ENCODE results near the gene C16orf96. TPM values are rescaled to one million over a fixed set of nuclear protein-coding genes. Genes with fewer than 3 reads are reported as not detected.
A peak's percentile ranks its signal among the peaks of the same experiment; 100 is the strongest.

Gene C16orf96
- total RNA-seq, 1 experiment from 2014 or later = 0.10 TPM

- intact Hi-C loops (cut with micrococcal nuclease) = loop anchor here (5.0 to 10.0 kb wide), 2 partner anchors 191 to 342 kb away; partner anchors contain the start of genes DNAJA3 and SEC14L5
- Histone ChIP-seq H3K79me2 (ENCODE audit: insufficient read depth, low read length) (peaks cover 36% of the 10 kb centered on the region), H3K27me3 (ENCODE audit: insufficient read depth, low read length) (no peaks in the 10 kb centered on the region), H3K9ac (ENCODE audit: low read length) (peak overlapping the region; percentile 89), H3K9me3 (ENCODE audit: control insufficient read depth in 1 of 2, insufficient read depth in 1 of 2, low read depth in 1 of 2, low read length in 2 of 2) (no peaks in the 10 kb centered on the region), H3K36me3 (ENCODE audit: control insufficient read depth in 1 of 2, insufficient read depth in 2 of 2, low read length in 2 of 2) (no peaks in the 10 kb centered on the region), H3K4me1 (ENCODE audit: control insufficient read depth in 1 of 2, insufficient read depth in 2 of 2, low read length in 2 of 2) (peaks cover 25 to 42% of the 10 kb centered on the region in 2 experiments), H3K27ac (ENCODE audit: low read depth, low read length) (peak overlapping the region; percentile 83), H4K20me1 (ENCODE audit: insufficient read depth) (no peaks in the 10 kb centered on the region), H2AFZ (ENCODE audit: low read depth, low read length, poor library complexity, severe bottlenecking) (no peak overlapping the region), H3K4me3 (replicated peaks in 1 of 2; ENCODE audit: low read depth in 1 of 2, low read length in 2 of 2) (peak overlapping the region; percentile 79 to 80), H3K4me2 (ENCODE audit: low read length) (peak overlapping the region; percentile 96), H3K9me2 (ENCODE audit: insufficient read depth) (no peaks in the 10 kb centered on the region)
- RAD21 ChIA-PET (ENCODE audit: low non-redundant PET in 1 of 2, low total read pairs in 2 of 2, uncharacterized antibody in 2 of 2, unreplicated experiment in 2 of 2) = interaction anchor here in 1 of 2 experiments (0.7 kb wide), 1 partner anchor 332 kb away, joined by 5 read pairs; no protein-coding TSS in a partner anchor
- BruUV-seq (replicated peaks) = no TSS peak
- POLR2A ChIA-PET = interaction anchor here (0.6 to 2.0 kb wide), 12 partner anchors 9 to 321 kb away, joined by 3 to 9 read pairs (median 4); partner anchors contain the start of genes HMOX2 and MGRN1
- CTCF ChIA-PET = interaction anchor here (0.6 to 1.5 kb wide), 7 partner anchors 9 to 361 kb away, joined by 3 to 18 read pairs (median 3); partner anchors contain the start of genes MGRN1 and SEC14L5
- TF ChIP-seq POLR2A (IDR thresholded peaks at IDR 0.05; ENCODE audit: borderline replicate concordance, extremely low read depth, insufficient read depth, insufficient read length) (peak; percentile 34), ZFX (IDR thresholded peaks at IDR 0.05) (peak; percentile 5; the same call in 1 of the 2 replicates), EGR1 (IDR thresholded peaks at IDR 0.05; ENCODE audit: low read depth) (no peak)
- no peak for DNase-seq (ENCODE audit: low read depth, low spot score)
- ATAC-seq = peak; percentile 0; the same call in 1 of the 2 replicates
Observed at GRCh38 chr16:4615384-4616046, 59.4 kb downstream of the C16orf96 start.

DNA sequence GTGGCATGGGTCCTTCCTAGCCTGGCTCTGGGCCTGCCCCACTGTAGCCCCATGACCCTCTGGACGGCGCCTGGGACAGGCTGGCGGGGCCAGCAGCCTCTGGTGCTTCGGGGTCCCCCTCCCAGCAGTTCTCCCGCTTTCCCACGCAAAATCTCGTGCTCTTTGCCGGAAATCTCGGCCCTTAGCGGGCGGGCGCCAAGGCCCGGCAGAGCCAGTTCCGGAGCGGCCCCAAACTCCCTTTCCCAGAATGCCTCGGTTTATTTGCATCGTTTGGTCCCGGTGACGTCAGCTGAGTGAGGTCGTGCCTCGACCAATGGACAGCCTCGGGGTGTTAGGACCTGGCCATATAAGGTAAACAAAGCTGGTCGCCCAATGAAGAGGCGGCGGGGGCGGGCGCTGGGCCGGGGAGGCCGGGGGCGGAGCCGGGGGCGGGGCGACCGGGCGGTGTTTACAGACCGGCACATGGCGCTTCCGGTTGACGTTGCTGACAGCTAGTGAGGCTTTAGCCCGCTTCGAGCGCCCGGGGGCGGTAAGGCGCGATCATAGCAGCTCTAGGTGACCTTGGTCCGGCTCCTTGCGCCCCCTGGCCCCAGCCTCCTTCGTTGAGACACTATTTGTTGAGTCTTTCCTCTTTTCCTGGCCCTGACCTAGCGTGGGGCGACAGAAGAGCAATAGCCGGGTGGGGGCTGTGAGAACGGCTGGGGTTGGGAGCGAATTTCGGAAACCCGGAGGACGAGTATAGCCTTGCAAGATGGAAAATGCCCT lies 60.1 kb downstream of the C16orf96 start:
- peaks cover 29% of the 10 kb centered on the region for H3K79me2 ChIP-seq (ENCODE audit: insufficient read depth, low read length)
- peak overlapping the region; percentile 79 to 80 for H3K4me3 ChIP-seq (replicated peaks in 1 of 2; ENCODE audit: low read depth in 1 of 2, low read length in 2 of 2)
- peak; percentile 80 for ATAC-seq
- RAD21 ChIA-PET (ENCODE audit: low non-redundant PET in 1 of 2, low total read pairs in 2 of 2, uncharacterized antibody in 2 of 2, unreplicated experiment in 2 of 2) = interaction anchor here in 1 of 2 experiments (0.7 kb wide), 1 partner anchor 332 kb away, joined by 5 read pairs; no protein-coding TSS in a partner anchor
- H2AFZ ChIP-seq (ENCODE audit: low read depth, low read length, poor library complexity, severe bottlenecking) = no peak overlapping the region
- H3K9me2 ChIP-seq (ENCODE audit: insufficient read depth) = no peaks in the 10 kb centered on the region
- intact Hi-C loops (cut with micrococcal nuclease) = loop anchor here (5.0 to 10.0 kb wide), 2 partner anchors 191 to 341 kb away; partner anchors contain the start of genes DNAJA3 and SEC14L5
- no peaks in the 10 kb centered on the region for H3K36me3 ChIP-seq (ENCODE audit: control insufficient read depth in 1 of 2, insufficient read depth in 2 of 2, low read length in 2 of 2)
- CTCF ChIA-PET = interaction anchor here (0.6 to 1.5 kb wide), 9 partner anchors 8 to 362 kb away, joined by 3 to 18 read pairs (median 3); partner anchors contain the start of genes MGRN1 and SEC14L5
- peaks cover 25 to 42% of the 10 kb centered on the region in 2 experiments for H3K4me1 ChIP-seq (ENCODE audit: control insufficient read depth in 1 of 2, insufficient read depth in 2 of 2, low read length in 2 of 2)
- BruUV-seq (replicated peaks) = no TSS peak
- H3K4me2 ChIP-seq (ENCODE audit: low read length) = peak overlapping the region; percentile 99
- peak; percentile 100 for DNase-seq (ENCODE audit: low read depth, low spot score)
- H3K27ac ChIP-seq (ENCODE audit: low read depth, low read length) = peak overlapping the region; percentile 92
- POLR2A ChIA-PET = interaction anchor here (0.6 to 2.0 kb wide), 12 partner anchors 8 to 320 kb away, joined by 3 to 9 read pairs (median 4); partner anchors contain the start of genes HMOX2 and MGRN1
- no peaks in the 10 kb centered on the region for H4K20me1 ChIP-seq (ENCODE audit: insufficient read depth)
- H3K27me3 ChIP-seq (ENCODE audit: insufficient read depth, low read length) = no peaks in the 10 kb centered on the region
- H3K9me3 ChIP-seq (ENCODE audit: control insufficient read depth in 1 of 2, insufficient read depth in 1 of 2, low read depth in 1 of 2, low read length in 2 of 2) = no peaks in the 10 kb centered on the region
- peak overlapping the region; percentile 89 for H3K9ac ChIP-seq (ENCODE audit: low read length)
- TF ChIP-seq ELF1 (IDR thresholded peaks at IDR 0.05; ENCODE audit: borderline replicate concordance, low read depth) = no peak; the same call in 1 of the 2 replicates
- peak; percentile 81 for TF ChIP-seq EGR1 (IDR thresholded peaks at IDR 0.05; ENCODE audit: low read depth)
- TF ChIP-seq EZH2 (IDR thresholded peaks at IDR 0.05) = no peak
- TF ChIP-seq YY1 (IDR thresholded peaks at IDR 0.05; ENCODE audit: extremely low read depth, insufficient replicate concordance, low read depth, low read length) = no peak
- TF ChIP-seq FOSL1 (IDR thresholded peaks at IDR 0.05; ENCODE audit: low read depth) = no peak; the same call in 1 of the 2 replicates
- TF ChIP-seq RAD21 (IDR thresholded peaks at IDR 0.05; ENCODE audit: low read depth) = no peak
- TF ChIP-seq TCF7L2 (IDR thresholded peaks at IDR 0.05; ENCODE audit: borderline replicate concordance, extremely low read depth, insufficient read depth, insufficient read length) = peak; percentile 83
- TF ChIP-seq ZNF274 (IDR thresholded peaks at IDR 0.05; ENCODE audit: low read depth, low read length) = no peak
- TF ChIP-seq CEBPB (IDR thresholded peaks at IDR 0.05; ENCODE audit: low read depth) = no peak
- TF ChIP-seq, protein P1, sequence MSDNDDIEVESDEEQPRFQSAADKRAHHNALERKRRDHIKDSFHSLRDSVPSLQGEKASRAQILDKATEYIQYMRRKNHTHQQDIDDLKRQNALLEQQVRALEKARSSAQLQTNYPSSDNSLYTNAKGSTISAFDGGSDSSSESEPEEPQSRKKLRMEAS (IDR thresholded peaks at IDR 0.05) = peak; percentile 92
- TF ChIP-seq REST (IDR thresholded peaks at IDR 0.05; ENCODE audit: low read depth) = no peak
- peak; percentile 100 for TF ChIP-seq SRF (IDR thresholded peaks at IDR 0.05; ENCODE audit: low read depth)
